Epidermal melanocyte (primary cell): ENCODE measurements around the gene SNX25.
"Not testable (repeated sequence)": the region's sequence is repeated elsewhere in the genome, so short reads cannot be mapped to it uniquely, and the experiment has no call there.

Source experiments
- DNase-seq: peaks from one replicate; pipeline ENCODE4 v3.0.0; 2011; ENCODE audit warnings: low spot score; ENCODE audit not compliant: insufficient read length

SNX25 gene

GRCh38 chr4:185341377-185341776 lies 132.0 kb downstream of the SNX25 start:
- DNase-seq: no peak

GRCh38 chr4:185341841-185342240 lies 132.4 kb downstream of the SNX25 start:
- no peak for DNase-seq

GRCh38 chr4:185343726-185344581 lies 134.6 kb downstream of the SNX25 start:
- DNase-seq: no peak

- no peak for DNase-seq
Measured at GRCh38 chr4:185344743-185345538, 135.5 kb downstream of the SNX25 start.

GRCh38 chr4:185346975-185347601 lies 137.7 kb downstream of the SNX25 start:
- DNase-seq: no peak

GRCh38 chr4:185351691-185352090 lies 142.3 kb downstream of the SNX25 start:
- DNase-seq: no peak

- no peak for DNase-seq
Measured at GRCh38 chr4:185352202-185352601, 142.8 kb downstream of the SNX25 start.

- no peak for DNase-seq
Measured at GRCh38 chr4:185352741-185353140, 143.3 kb downstream of the SNX25 start.

GRCh38 chr4:185357211-185357610 lies 147.8 kb downstream of the SNX25 start:
- DNase-seq: no peak

- DNase-seq: no peak
Measured at GRCh38 chr4:185357733-185358440, 148.5 kb downstream of the SNX25 start.

- DNase-seq: no peak
Measured at GRCh38 chr4:185358514-185358913, 149.1 kb downstream of the SNX25 start.

- no peak for DNase-seq
Measured at GRCh38 chr4:185358959-185359358, 149.6 kb downstream of the SNX25 start.

GRCh38 chr4:185359767-185360446 lies 150.5 kb downstream of the SNX25 start:
- DNase-seq: no peak

- no peak for DNase-seq
Measured at GRCh38 chr4:185361872-185362271, 152.5 kb downstream of the SNX25 start.

- not testable (repeated sequence) for DNase-seq
Measured at GRCh38 chr4:185362570-185362969, 153.2 kb downstream of the SNX25 start.

- DNase-seq: no peak
Measured at GRCh38 chr4:185363251-185363650, 153.9 kb downstream of the SNX25 start.

GRCh38 chr4:185364886-185365285 lies 155.5 kb downstream of the SNX25 start:
- no peak for DNase-seq

GRCh38 chr4:185369731-185370130 lies 160.3 kb downstream of the SNX25 start:
- DNase-seq: no peak

- DNase-seq: no peak
Measured at GRCh38 chr4:185370268-185370949, 161.0 kb downstream of the SNX25 start.

GRCh38 chr4:185371702-185372101 lies 162.3 kb downstream of the SNX25 start:
- no peak for DNase-seq
